Measurements from ENCODE around the gene BCL11B. TPM values are rescaled to one million over a fixed set of nuclear protein-coding genes. Genes with fewer than 3 reads are reported as not detected.

BCL11B gene
- total RNA-seq (55.5 TPM), polyA plus RNA-seq (15.1 TPM)
- long read RNA-seq, donor 1, full-length matches to known transcripts: 2 of 12 reads
- long read RNA-seq, donor 1, partial matches to known transcripts: 10 of 12 reads
- long read RNA-seq, donor 1, other reads (novel, unspliced or antisense): 0 of 12 reads
- long read RNA-seq, donor 2: 0 reads
- long read RNA-seq, donor 3, full-length matches to known transcripts: 12 of 12 reads
- long read RNA-seq, donor 3, partial matches to known transcripts: 0 of 12 reads
- long read RNA-seq, donor 3, other reads (novel, unspliced or antisense): 0 of 12 reads
- long read RNA-seq, donor 4, full-length matches to known transcripts: 10 of 10 reads
- long read RNA-seq, donor 4, partial matches to known transcripts: 0 of 10 reads
- long read RNA-seq, donor 4, other reads (novel, unspliced or antisense): 0 of 10 reads
- long read RNA-seq, donor 5, full-length matches to known transcripts: 6 of 6 reads
- long read RNA-seq, donor 5, partial matches to known transcripts: 0 of 6 reads
- long read RNA-seq, donor 5, other reads (novel, unspliced or antisense): 0 of 6 reads
- long read RNA-seq, donor 6, full-length matches to known transcripts: 17 of 31 reads
- long read RNA-seq, donor 6, partial matches to known transcripts: 8 of 31 reads
- long read RNA-seq, donor 6, other reads (novel, unspliced or antisense): 6 of 31 reads
- long read RNA-seq, donor 7, partial matches to known transcripts: 20 of 20 reads
- long read RNA-seq, donor 7, other reads (novel, unspliced or antisense): 0 of 20 reads
- long read RNA-seq, donor 8, full-length matches to known transcripts: 3 of 17 reads
- long read RNA-seq, donor 8, partial matches to known transcripts: 14 of 17 reads
- long read RNA-seq, donor 8, other reads (novel, unspliced or antisense): 0 of 17 reads
- long read RNA-seq, donor 9, full-length matches to known transcripts: 1 of 1 reads
- long read RNA-seq, donor 9, partial matches to known transcripts: 0 of 1 reads
- long read RNA-seq, donor 9, other reads (novel, unspliced or antisense): 0 of 1 reads
- long read RNA-seq, donor 10, full-length matches to known transcripts: 3 of 11 reads
- long read RNA-seq, donor 10, partial matches to known transcripts: 8 of 11 reads
- long read RNA-seq, donor 10, other reads (novel, unspliced or antisense): 0 of 11 reads

DNA sequence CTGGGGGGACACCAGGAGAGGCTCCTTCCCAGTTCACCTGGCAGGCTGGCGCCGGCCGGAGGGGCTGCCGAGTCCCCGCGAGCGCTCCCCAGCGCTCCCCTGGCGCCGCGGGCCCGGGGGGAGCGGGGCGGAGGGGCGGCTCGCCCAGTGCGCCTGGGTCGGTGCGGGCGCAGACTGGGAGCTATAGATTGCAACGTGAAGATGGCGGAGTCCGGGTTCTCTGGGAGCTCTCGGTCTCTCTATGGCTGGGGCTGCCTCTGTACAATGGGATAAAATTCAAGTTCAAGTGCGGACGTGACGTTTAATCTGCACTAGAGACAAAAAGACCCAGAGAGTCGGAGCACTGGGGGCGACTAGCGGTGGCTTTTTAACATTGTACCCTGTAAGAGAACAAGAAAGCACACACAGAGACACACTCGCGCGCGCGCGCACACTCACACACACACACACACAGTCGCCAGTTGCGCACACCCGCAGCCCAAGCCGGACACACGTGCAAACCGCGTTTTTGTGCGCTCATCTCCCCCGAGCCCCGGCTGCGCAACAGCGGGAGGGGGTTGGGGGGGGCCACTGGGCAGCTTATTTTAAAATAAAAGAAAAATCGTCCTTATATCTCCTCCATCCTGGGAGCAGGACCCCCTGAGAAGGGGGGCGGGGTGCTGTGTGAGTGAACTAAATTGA lies at the start of gene BCL11B:
TSS of gene BCL11B (minus strand) at position 247 of the 681 bp plus-strand sequence. CDS start 979 bp downstream, outside the sequence.
- WGBS: under 1% methylated on average over 50 of the region's 50 CpGs
- DNase-seq (ENCODE audit: low read depth in 6 of 9, low spot score in 9 of 9): peak in 8 of 9 donors; percentile 89 to 99 (median 96)
- Histone ChIP-seq H3K27ac (ENCODE audit: low read depth in 1 of 2, low read length in 1 of 2) (peak within 1 kb of the TSS; percentile 98 to 99), H3K9me3 (ENCODE audit: control insufficient read depth in 2 of 2, insufficient read depth in 1 of 2, low read length in 1 of 2) (no peaks in the 10 kb centered on the region), H3K27me3 (ENCODE audit: control insufficient read depth in 2 of 2, insufficient read depth in 1 of 2, low read length in 1 of 2) (peaks cover 25 to 63% of the 10 kb centered on the region in 2 donors), H3K4me1 (ENCODE audit: control insufficient read depth in 2 of 2, insufficient read depth in 2 of 2, low read length in 2 of 2) (peaks cover 17 to 30% of the 10 kb centered on the region in 2 donors), H3K36me3 (ENCODE audit: control insufficient read depth in 2 of 2, insufficient read depth in 2 of 2, low read length in 1 of 2) (peaks cover 3 to 20% of the 10 kb centered on the region in 2 donors), H3K4me3 (ENCODE audit: low read length in 2 of 2) (peak within 1 kb of the TSS; percentile 91 to 99)

DNA sequence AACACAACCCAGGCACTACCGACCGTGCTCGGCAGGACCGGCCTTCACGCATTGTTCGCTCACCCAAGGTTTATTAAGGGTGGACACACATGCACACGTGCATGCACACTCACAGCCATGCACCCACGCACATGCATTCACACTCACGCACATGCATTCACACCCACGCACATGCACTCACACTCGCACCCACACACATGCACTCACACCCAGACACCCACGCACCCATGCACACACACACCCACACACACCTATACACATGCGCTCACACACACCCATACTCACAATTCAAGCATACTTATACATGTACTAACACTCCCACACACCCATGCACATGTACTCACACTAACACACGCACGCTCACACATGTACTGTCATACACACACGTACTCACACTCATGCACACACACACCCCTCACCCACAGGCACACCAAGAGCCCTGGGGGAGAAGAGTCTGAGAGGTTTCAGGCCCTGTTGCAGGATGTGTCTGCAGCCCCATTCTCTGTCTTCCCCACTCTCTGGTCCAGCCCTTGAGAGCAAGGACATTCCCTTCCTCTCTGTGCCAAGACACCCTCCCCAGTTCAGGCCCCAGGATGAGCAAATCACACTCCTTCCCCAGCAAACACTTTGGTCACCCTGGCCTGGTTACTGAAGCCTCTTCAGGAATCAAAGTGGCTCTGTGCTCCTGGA lies 49.4 kb upstream of the BCL11B start:
- peaks cover 0 to 3% of the 10 kb centered on the region in 2 donors for H3K4me1 ChIP-seq (ENCODE audit: control insufficient read depth in 2 of 2, insufficient read depth in 2 of 2, low read length in 2 of 2)
- DNase-seq (ENCODE audit: low read depth in 6 of 9, low spot score in 9 of 9): no peak
- no peaks in the 10 kb centered on the region for H3K36me3 ChIP-seq (ENCODE audit: control insufficient read depth in 2 of 2, insufficient read depth in 2 of 2, low read length in 1 of 2)
- peaks cover 0 to 18% of the 10 kb centered on the region in 2 donors for H3K27me3 ChIP-seq (ENCODE audit: control insufficient read depth in 2 of 2, insufficient read depth in 1 of 2, low read length in 1 of 2)
- H3K4me3 ChIP-seq (ENCODE audit: low read length in 2 of 2): no peak overlapping the region
- WGBS: 98% methylated on average over 16 of the region's 16 CpGs
- no peaks in the 10 kb centered on the region for H3K9me3 ChIP-seq (ENCODE audit: control insufficient read depth in 2 of 2, insufficient read depth in 1 of 2, low read length in 1 of 2)
- no peak overlapping the region for H3K27ac ChIP-seq (ENCODE audit: low read depth in 1 of 2, low read length in 1 of 2)

DNA sequence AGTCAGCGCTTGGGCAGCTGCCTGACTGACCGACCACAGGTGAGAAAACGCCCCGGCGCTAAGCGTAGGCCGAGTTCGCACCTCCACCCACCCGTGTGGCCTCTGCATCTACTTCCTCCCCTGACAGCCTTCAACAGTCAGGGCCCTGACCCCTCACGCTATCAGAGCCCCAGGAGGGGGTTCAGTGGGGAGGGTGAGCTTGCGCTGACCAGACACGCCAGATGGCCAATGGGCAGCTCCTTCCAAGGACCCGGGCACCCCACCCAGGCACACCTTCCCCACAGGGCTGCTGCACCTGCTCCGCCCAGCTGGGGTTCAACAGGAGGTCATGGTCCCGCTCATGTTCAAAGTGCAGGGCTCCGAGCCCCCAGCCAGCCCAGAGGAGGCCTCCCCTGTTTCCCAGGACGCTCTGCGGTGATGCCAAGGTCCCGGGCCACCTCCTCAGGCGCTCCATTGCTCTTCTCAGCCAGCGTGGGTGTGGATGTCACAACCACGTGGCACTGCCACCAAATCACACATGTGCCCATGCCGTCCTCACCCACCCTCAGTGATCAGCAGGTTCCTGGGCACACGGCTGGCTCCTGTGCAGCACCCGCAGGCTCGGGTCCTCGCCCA lies 48.7 kb upstream of the BCL11B start:
- no peak overlapping the region for H3K27ac ChIP-seq (ENCODE audit: low read depth in 1 of 2, low read length in 1 of 2)
- H3K4me3 ChIP-seq (ENCODE audit: low read length in 2 of 2): no peak overlapping the region
- H3K36me3 ChIP-seq (ENCODE audit: control insufficient read depth in 2 of 2, insufficient read depth in 2 of 2, low read length in 1 of 2): no peaks in the 10 kb centered on the region
- peaks cover 0 to 3% of the 10 kb centered on the region in 2 donors for H3K4me1 ChIP-seq (ENCODE audit: control insufficient read depth in 2 of 2, insufficient read depth in 2 of 2, low read length in 2 of 2)
- H3K9me3 ChIP-seq (ENCODE audit: control insufficient read depth in 2 of 2, insufficient read depth in 1 of 2, low read length in 1 of 2): no peaks in the 10 kb centered on the region
- WGBS: 82% methylated on average over 27 of the region's 27 CpGs
- peaks cover 0 to 15% of the 10 kb centered on the region in 2 donors for H3K27me3 ChIP-seq (ENCODE audit: control insufficient read depth in 2 of 2, insufficient read depth in 1 of 2, low read length in 1 of 2)
- no peak for DNase-seq (ENCODE audit: low read depth in 6 of 9, low spot score in 9 of 9)

DNA sequence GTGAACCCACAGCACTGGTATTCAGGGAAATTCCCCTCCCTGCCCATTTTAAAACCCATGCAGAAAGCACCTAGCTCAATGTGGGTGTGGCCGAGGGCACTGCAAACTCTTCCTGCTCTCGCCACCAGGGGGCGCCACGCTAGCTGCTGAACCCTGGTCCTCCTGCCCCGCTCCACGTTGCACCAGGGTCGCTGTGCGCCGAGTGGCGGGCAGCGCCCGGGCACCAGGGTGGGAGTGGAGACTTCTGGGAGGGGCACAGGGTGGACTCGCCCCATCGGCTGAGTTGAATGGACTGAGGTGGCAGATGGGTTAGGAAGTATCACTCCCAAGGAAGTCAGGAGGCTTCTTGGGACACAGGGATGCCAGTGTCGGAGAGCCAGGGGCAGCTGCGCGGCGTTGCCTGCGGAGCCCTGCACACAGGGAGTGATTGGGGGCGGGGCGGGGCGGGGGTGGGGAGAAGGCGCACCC lies 48.1 kb upstream of the BCL11B start:
- H3K4me1 ChIP-seq (ENCODE audit: control insufficient read depth in 2 of 2, insufficient read depth in 2 of 2, low read length in 2 of 2): peaks cover 0 to 3% of the 10 kb centered on the region in 2 donors
- H3K4me3 ChIP-seq (ENCODE audit: low read length in 2 of 2): no peak overlapping the region
- no peaks in the 10 kb centered on the region for H3K36me3 ChIP-seq (ENCODE audit: control insufficient read depth in 2 of 2, insufficient read depth in 2 of 2, low read length in 1 of 2)
- no peaks in the 10 kb centered on the region for H3K9me3 ChIP-seq (ENCODE audit: control insufficient read depth in 2 of 2, insufficient read depth in 1 of 2, low read length in 1 of 2)
- peak; percentile 11 to 74 (median 52) for DNase-seq (ENCODE audit: low read depth in 6 of 9, low spot score in 9 of 9)
- WGBS: 31% methylated on average over 23 of the region's 23 CpGs
- peaks cover 0 to 15% of the 10 kb centered on the region in 2 donors for H3K27me3 ChIP-seq (ENCODE audit: control insufficient read depth in 2 of 2, insufficient read depth in 1 of 2, low read length in 1 of 2)
- no peak overlapping the region for H3K27ac ChIP-seq (ENCODE audit: low read depth in 1 of 2, low read length in 1 of 2)

DNA sequence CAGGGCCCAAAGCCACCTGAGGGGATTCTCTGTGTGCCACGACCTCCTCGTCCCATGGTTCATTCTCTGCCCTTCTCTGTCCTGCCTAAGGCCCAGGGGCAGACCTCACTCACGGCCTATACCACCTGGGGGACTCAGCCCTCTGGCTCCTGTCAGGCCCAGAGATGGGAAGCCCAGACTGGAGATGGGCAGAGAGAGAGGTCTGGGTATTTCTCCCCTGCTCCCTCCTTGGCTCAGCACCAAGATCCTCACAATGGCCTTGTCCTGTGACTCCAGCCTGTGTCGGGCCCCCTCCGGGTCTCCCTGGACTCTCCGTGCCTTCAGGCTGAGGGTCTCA lies 46.9 kb upstream of the BCL11B start:
- Histone ChIP-seq H3K36me3 (ENCODE audit: control insufficient read depth in 2 of 2, insufficient read depth in 2 of 2, low read length in 1 of 2) (no peaks in the 10 kb centered on the region), H3K4me1 (ENCODE audit: control insufficient read depth in 2 of 2, insufficient read depth in 2 of 2, low read length in 2 of 2) (peaks cover 0 to 3% of the 10 kb centered on the region in 2 donors), H3K27me3 (ENCODE audit: control insufficient read depth in 2 of 2, insufficient read depth in 1 of 2, low read length in 1 of 2) (peaks cover 0 to 15% of the 10 kb centered on the region in 2 donors), H3K9me3 (ENCODE audit: control insufficient read depth in 2 of 2, insufficient read depth in 1 of 2, low read length in 1 of 2) (no peaks in the 10 kb centered on the region), H3K4me3 (ENCODE audit: low read length in 2 of 2) (no peak overlapping the region), H3K27ac (ENCODE audit: low read depth in 1 of 2, low read length in 1 of 2) (no peak overlapping the region)
- DNase-seq (ENCODE audit: low read depth in 6 of 9, low spot score in 9 of 9): no peak
- WGBS: 95% methylated on average over 6 of the region's 6 CpGs

DNA sequence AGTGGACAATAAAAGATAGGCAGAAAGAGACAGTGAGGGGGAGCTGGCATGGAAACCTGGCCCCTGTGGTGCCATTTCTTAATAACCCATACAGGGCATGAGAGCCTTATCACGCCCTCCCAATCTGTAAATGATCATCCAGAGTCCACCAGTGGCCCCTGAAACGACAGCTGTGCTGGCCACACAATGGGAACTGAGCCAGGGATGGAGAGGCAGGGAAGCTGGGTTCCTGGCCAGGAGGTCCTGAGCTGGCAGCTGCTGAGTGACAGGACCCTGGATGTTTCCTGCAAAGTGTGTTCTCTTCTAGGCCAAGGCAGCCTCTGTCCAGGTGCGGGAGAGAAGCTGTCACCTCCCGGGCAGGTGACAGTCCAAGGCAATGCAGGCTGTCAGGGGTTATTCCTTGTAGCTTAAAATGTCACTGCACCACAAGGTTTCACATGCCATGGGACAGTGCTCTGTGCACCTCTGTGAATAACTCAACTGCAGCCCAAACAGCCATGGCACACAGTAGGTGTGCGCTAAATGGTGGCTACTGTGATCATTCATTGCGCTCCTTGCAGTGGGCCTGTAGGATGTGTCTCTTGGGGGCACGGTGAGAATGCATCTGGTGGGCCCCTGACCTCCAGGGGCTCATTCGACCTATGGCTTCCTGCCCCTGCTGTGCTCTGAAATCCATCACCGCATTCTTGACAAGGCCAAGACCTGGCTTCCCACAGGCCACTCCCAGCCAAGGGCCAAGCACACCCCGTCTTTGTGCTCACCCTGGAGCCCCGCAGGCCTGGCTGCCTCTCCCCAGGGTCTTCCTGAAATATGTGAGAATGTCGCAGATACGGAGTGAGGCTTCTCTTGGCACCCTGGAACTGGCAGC lies 46.3 kb upstream of the BCL11B start:
- Histone ChIP-seq H3K4me3 (ENCODE audit: low read length in 2 of 2) (no peak overlapping the region), H3K9me3 (ENCODE audit: control insufficient read depth in 2 of 2, insufficient read depth in 1 of 2, low read length in 1 of 2) (no peaks in the 10 kb centered on the region), H3K4me1 (ENCODE audit: control insufficient read depth in 2 of 2, insufficient read depth in 2 of 2, low read length in 2 of 2) (peaks cover 0 to 3% of the 10 kb centered on the region in 2 donors), H3K27ac (ENCODE audit: low read depth in 1 of 2, low read length in 1 of 2) (no peak overlapping the region), H3K27me3 (ENCODE audit: control insufficient read depth in 2 of 2, insufficient read depth in 1 of 2, low read length in 1 of 2) (peaks cover 0 to 17% of the 10 kb centered on the region in 2 donors), H3K36me3 (ENCODE audit: control insufficient read depth in 2 of 2, insufficient read depth in 2 of 2, low read length in 1 of 2) (no peaks in the 10 kb centered on the region)
- 87% methylated on average over 13 of the region's 13 CpGs for whole genome bisulfite sequencing
- no peak for DNase-seq (ENCODE audit: low read depth in 6 of 9, low spot score in 9 of 9)

DNA sequence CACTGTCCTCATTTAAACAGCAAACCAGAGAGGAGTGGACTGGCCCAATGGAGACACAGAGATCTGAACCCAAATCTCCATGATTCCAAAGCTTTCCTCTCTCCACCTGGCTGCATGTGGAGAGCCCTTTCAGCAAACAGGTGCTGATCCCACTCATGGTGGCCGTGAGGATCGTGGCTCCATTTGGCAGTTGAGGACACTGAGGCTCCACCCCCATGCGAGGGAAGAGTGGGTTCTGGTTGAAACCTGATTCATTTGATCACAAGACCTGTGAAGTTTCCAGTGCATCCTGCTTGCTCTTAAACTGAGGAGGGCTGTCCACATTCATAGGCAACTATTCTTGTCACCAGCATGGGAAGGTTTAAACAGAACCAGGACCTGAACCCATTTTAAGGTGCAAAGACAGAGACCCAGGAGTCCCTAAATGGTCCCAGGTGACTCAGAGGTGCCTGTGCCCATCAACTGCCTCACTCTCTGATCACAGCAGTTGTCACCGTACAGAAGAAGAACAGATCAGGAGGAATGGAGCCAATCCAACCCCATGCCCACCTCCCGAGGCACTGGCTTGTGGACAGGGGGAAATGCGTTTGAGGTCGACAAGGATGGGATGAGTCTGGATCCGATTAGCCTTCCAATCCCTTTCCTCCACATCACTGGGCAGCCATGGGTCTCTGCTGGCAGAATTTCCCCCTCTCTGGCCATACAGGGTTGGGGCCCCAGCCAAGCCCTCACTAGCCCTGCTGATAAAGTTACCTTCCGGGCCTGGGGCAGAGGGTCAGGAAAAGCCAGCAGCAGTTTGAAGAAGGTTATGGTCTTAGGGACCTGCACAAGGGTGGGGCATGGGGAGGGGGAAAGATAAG lies 45.5 kb upstream of the BCL11B start:
- 95% methylated on average over 9 of the region's 9 CpGs for WGBS
- Histone ChIP-seq H3K4me1 (ENCODE audit: control insufficient read depth in 2 of 2, insufficient read depth in 2 of 2, low read length in 2 of 2) (peaks cover 0 to 3% of the 10 kb centered on the region in 2 donors), H3K4me3 (ENCODE audit: low read length in 2 of 2) (no peak overlapping the region), H3K27me3 (ENCODE audit: control insufficient read depth in 2 of 2, insufficient read depth in 1 of 2, low read length in 1 of 2) (peaks cover 0 to 14% of the 10 kb centered on the region in 2 donors), H3K9me3 (ENCODE audit: control insufficient read depth in 2 of 2, insufficient read depth in 1 of 2, low read length in 1 of 2) (no peaks in the 10 kb centered on the region), H3K27ac (ENCODE audit: low read depth in 1 of 2, low read length in 1 of 2) (no peak overlapping the region), H3K36me3 (ENCODE audit: control insufficient read depth in 2 of 2, insufficient read depth in 2 of 2, low read length in 1 of 2) (no peaks in the 10 kb centered on the region)
- DNase-seq (ENCODE audit: low read depth in 6 of 9, low spot score in 9 of 9): no peak

Data from thymus (tissue), 14 donors.